GM23338 (cell line): ENCODE measurements around the gene SH3RF2. TPM values are rescaled to one million over a fixed set of nuclear protein-coding genes. Genes with fewer than 3 reads are reported as not detected.

ENCODE experiments used
- ATAC-seq: fragments of 200-7000 bp; cut with Tn5 transposase; 3 replicates; pipeline ENCODE4 v1.9.1; 2020
- DNase-seq: peaks from one replicate; pipeline ENCODE4 v3.0.0-alpha.2; 2015; ENCODE audit warnings: low spot score
- H2AFZ ChIP-seq: fragments of 200-600 bp; sonication (generic); 2 replicates; pipeline ENCODE4 v1.8.0; 2016; ENCODE audit warnings: antibody characterized with exemption, mild to moderate bottlenecking, moderate library complexity
- H3F3A ChIP-seq: fragments of 200-600 bp; sonication (generic); replicated peaks from 2 replicates; pipeline ENCODE4 v1.8.0; 2017; ENCODE audit warnings: antibody characterized with exemption, mixed run types, low read depth
- H3K27ac ChIP-seq: fragments of 200-600 bp; sonication (generic); 2 replicates; pipeline ENCODE4 v1.6.1; 2016; ENCODE audit warnings: low read depth
- H3K27me3 ChIP-seq: fragments of 200-600 bp; sonication (generic); 2 replicates; pipeline ENCODE4 v1.8.0; 2016; ENCODE audit warnings: mild to moderate bottlenecking, mixed run types, moderate library complexity; ENCODE audit not compliant: insufficient read depth
- H3K36me3 ChIP-seq: fragments of 200-600 bp; sonication (generic); 2 replicates; pipeline ENCODE4 v1.8.0; 2016; ENCODE audit warnings: mild to moderate bottlenecking; ENCODE audit not compliant: insufficient read depth
- H3K4me1 ChIP-seq: fragments of 200-600 bp; sonication (generic); 2 replicates; pipeline ENCODE4 v1.8.0; 2016; ENCODE audit warnings: mild to moderate bottlenecking, moderate library complexity; ENCODE audit not compliant: insufficient read depth
- H3K4me2 ChIP-seq: fragments of 200-600 bp; sonication (generic); 2 replicates; pipeline ENCODE4 v1.7.1; 2017; ENCODE audit warnings: mixed run types
- H3K4me3 ChIP-seq: fragments of 200-600 bp; sonication (generic); 2 replicates; pipeline ENCODE4 v1.6.1; 2016; ENCODE audit warnings: mixed run types
- H3K79me2 ChIP-seq: fragments of 200-600 bp; sonication (generic); replicated peaks from 2 replicates; pipeline ENCODE4 v1.8.0; 2017; ENCODE audit warnings: mild to moderate bottlenecking; ENCODE audit not compliant: insufficient read depth
- H3K9me2 ChIP-seq: fragments of 200-600 bp; sonication (generic); 2 replicates; pipeline ENCODE4 v1.8.0; 2017; ENCODE audit not compliant: insufficient read depth
- H4K20me1 ChIP-seq: fragments of 200-600 bp; sonication (generic); replicated peaks from 2 replicates; pipeline ENCODE4 v1.8.0; 2017; ENCODE audit warnings: mild to moderate bottlenecking; ENCODE audit not compliant: insufficient read depth
- H3K27ac Mint-ChIP-seq: 2 replicates; pipeline ENCODE4 v1.8.0; 2020; ENCODE audit warnings: inconsistent platforms, mild to moderate bottlenecking, moderate library complexity, mixed read lengths
- H3K27me3 Mint-ChIP-seq: 3 replicates; pipeline ENCODE4 v1.8.0; 2022; ENCODE audit warnings: low read depth, mild to moderate bottlenecking, moderate library complexity, mixed read lengths, inconsistent platforms; ENCODE audit not compliant: insufficient read depth, poor library complexity
- H3K36me3 Mint-ChIP-seq: 3 replicates; pipeline ENCODE4 v1.8.0; 2021; ENCODE audit warnings: low read depth, mild to moderate bottlenecking, inconsistent platforms, moderate library complexity, mixed read lengths
- H3K4me1 Mint-ChIP-seq: 3 replicates; pipeline ENCODE4 v1.8.0; 2020; ENCODE audit warnings: mild to moderate bottlenecking, inconsistent platforms, mixed read lengths
- H3K4me3 Mint-ChIP-seq: 3 replicates; pipeline ENCODE4 v1.8.0; 2021; ENCODE audit warnings: moderate library complexity, mild to moderate bottlenecking, inconsistent platforms, mixed read lengths
- H3K9me3 Mint-ChIP-seq: 3 replicates; pipeline ENCODE4 v1.8.0; 2020; ENCODE audit warnings: moderate library complexity, mild to moderate bottlenecking, inconsistent platforms, mixed read lengths
- CREB1 ChIP-seq: fragments of 250-450 bp; sonication (Bioruptor Pico); IDR thresholded peaks from 2 replicates; pipeline ENCODE4 v1.5.0; 2020; ENCODE audit warnings: low read depth, mild to moderate bottlenecking, moderate library complexity
- EZH2 ChIP-seq: fragments of 200-600 bp; sonication (generic); IDR thresholded peaks from one replicate; pipeline ENCODE4 v1.8.0; 2017; ENCODE audit warnings: antibody characterized with exemption, mild to moderate bottlenecking, low read depth; ENCODE audit not compliant: unreplicated experiment
- JUNB ChIP-seq: IDR thresholded peaks from one replicate; pipeline ENCODE4 v1.6.1; 2016; ENCODE audit warnings: antibody characterized with exemption; ENCODE audit not compliant: unreplicated experiment
- NANOG ChIP-seq: IDR thresholded peaks from 2 replicates; pipeline ENCODE4 v1.6.1; 2016; ENCODE audit warnings: antibody characterized with exemption, borderline replicate concordance
- POLR2AphosphoS5 ChIP-seq: IDR thresholded peaks from 2 replicates; pipeline ENCODE4 v1.6.1; 2016; ENCODE audit warnings: antibody characterized with exemption, low read depth
- STAT1 ChIP-seq: IDR thresholded peaks from one replicate; pipeline ENCODE4 v1.6.1; 2016; ENCODE audit warnings: antibody characterized with exemption; ENCODE audit not compliant: unreplicated experiment
- ZNF114 ChIP-seq: fragments of 250-450 bp; sonication (Bioruptor Pico); IDR thresholded peaks from 2 replicates; pipeline ENCODE4 v1.5.0; 2020; ENCODE audit warnings: mild to moderate bottlenecking, moderate library complexity
- ZNF331 ChIP-seq: fragments of 250-450 bp; sonication (Bioruptor Pico); IDR thresholded peaks from 2 replicates; pipeline ENCODE4 v1.5.0; 2020; ENCODE audit warnings: low read depth, mild to moderate bottlenecking, moderate library complexity
- polyA plus RNA-seq: library from polyadenylated mRNA; unstranded; fragments of >200 nt; fragmentation: Nextera tagmentation; extraction: Ambion mirVana; gene quantifications from 2 replicates; pipeline ENCODE4 v1.2.1, GENCODE V29; 2016
- total RNA-seq: library from RNA; depleted of rRNA; stranded (reverse); fragments of >200 nt; shearing (Covaris generic); gene quantifications from 2 replicates; pipeline ENCODE4 v1.2.3, GENCODE V29; 2014
- TF ChIP-seq, protein P1 (sequence below): IDR thresholded peaks from 2 replicates; pipeline ENCODE4 v1.6.1; 2016; ENCODE audit warnings: antibody characterized with exemption
- TF ChIP-seq, protein P2 (sequence below): fragments of 250-450 bp; sonication (Bioruptor Pico); IDR thresholded peaks from 2 replicates; pipeline ENCODE4 v1.5.0; 2020; ENCODE audit warnings: mild to moderate bottlenecking, moderate library complexity
- TF ChIP-seq, protein P3 (sequence below), 2 experiments: fragments of 200-600 bp in 1 of 2; sonication (generic) in 1 of 2; conservative IDR thresholded peaks; 2 replicates each; pipeline versions ENCODE4 v1.5.1 to v1.6.1; 2016 to 2017; ENCODE audit warnings: antibody characterized with exemption in 2 of 2, low read depth in 2 of 2, mild to moderate bottlenecking in 2 of 2, moderate library complexity in 1 of 2
- TF ChIP-seq, protein P4 (sequence below): IDR thresholded peaks from one replicate; pipeline ENCODE4 v1.6.1; 2018; ENCODE audit warnings: antibody characterized with exemption; ENCODE audit not compliant: unreplicated experiment

SH3RF2 gene
- total and polyA plus RNA-seq, 2 experiments from 2014 or later, result 1.7 to 2.4 TPM

DNA sequence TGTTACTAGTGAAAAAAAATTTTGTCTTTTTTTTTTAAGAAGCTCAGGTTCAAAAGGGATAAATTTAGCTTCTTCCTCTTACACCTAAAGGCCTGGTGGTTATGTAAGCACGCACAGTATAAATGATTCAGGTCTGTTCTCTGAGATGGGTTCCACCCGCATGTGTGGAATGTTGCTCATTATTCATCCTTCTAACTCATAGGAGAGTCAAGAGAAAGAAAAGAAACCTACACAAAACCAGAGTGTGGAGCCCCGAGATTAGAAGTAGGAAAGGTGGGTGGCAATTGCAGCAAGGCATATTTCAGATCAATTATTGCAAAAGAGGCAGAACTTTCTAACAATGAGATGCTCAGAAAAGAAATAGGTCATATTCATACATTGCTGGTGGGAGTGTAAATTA is 155.5 kb downstream of the SH3RF2 start:
- Mint-ChIP-seq H3K4me3 (no peak overlapping the region), H3K36me3 (no peaks in the 10 kb centered on the region), H3K9me3 (no peaks in the 10 kb centered on the region; the same call in 2 of the 3 replicates), H3K27ac (no peak overlapping the region), H3K27me3 (peaks cover 9% of the 10 kb centered on the region), H3K4me1 (no peaks in the 10 kb centered on the region)
- no peak for ATAC-seq
- Histone ChIP-seq H4K20me1 (no peaks in the 10 kb centered on the region), H2AFZ (no peak overlapping the region), H3F3A (no peaks in the 10 kb centered on the region), H3K4me2 (no peak overlapping the region), H3K4me1 (no peaks in the 10 kb centered on the region), H3K27ac (no peak overlapping the region), H3K36me3 (no peaks in the 10 kb centered on the region), H3K27me3 (no peaks in the 10 kb centered on the region), H3K4me3 (no peak overlapping the region), H3K79me2 (no peaks in the 10 kb centered on the region), H3K9me2 (no peaks in the 10 kb centered on the region)
- DNase-seq, result no peak
- TF ChIP-seq, protein P1, sequence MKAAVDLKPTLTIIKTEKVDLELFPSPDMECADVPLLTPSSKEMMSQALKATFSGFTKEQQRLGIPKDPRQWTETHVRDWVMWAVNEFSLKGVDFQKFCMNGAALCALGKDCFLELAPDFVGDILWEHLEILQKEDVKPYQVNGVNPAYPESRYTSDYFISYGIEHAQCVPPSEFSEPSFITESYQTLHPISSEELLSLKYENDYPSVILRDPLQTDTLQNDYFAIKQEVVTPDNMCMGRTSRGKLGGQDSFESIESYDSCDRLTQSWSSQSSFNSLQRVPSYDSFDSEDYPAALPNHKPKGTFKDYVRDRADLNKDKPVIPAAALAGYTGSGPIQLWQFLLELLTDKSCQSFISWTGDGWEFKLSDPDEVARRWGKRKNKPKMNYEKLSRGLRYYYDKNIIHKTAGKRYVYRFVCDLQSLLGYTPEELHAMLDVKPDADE, result no peak
- TF ChIP-seq, protein P2, sequence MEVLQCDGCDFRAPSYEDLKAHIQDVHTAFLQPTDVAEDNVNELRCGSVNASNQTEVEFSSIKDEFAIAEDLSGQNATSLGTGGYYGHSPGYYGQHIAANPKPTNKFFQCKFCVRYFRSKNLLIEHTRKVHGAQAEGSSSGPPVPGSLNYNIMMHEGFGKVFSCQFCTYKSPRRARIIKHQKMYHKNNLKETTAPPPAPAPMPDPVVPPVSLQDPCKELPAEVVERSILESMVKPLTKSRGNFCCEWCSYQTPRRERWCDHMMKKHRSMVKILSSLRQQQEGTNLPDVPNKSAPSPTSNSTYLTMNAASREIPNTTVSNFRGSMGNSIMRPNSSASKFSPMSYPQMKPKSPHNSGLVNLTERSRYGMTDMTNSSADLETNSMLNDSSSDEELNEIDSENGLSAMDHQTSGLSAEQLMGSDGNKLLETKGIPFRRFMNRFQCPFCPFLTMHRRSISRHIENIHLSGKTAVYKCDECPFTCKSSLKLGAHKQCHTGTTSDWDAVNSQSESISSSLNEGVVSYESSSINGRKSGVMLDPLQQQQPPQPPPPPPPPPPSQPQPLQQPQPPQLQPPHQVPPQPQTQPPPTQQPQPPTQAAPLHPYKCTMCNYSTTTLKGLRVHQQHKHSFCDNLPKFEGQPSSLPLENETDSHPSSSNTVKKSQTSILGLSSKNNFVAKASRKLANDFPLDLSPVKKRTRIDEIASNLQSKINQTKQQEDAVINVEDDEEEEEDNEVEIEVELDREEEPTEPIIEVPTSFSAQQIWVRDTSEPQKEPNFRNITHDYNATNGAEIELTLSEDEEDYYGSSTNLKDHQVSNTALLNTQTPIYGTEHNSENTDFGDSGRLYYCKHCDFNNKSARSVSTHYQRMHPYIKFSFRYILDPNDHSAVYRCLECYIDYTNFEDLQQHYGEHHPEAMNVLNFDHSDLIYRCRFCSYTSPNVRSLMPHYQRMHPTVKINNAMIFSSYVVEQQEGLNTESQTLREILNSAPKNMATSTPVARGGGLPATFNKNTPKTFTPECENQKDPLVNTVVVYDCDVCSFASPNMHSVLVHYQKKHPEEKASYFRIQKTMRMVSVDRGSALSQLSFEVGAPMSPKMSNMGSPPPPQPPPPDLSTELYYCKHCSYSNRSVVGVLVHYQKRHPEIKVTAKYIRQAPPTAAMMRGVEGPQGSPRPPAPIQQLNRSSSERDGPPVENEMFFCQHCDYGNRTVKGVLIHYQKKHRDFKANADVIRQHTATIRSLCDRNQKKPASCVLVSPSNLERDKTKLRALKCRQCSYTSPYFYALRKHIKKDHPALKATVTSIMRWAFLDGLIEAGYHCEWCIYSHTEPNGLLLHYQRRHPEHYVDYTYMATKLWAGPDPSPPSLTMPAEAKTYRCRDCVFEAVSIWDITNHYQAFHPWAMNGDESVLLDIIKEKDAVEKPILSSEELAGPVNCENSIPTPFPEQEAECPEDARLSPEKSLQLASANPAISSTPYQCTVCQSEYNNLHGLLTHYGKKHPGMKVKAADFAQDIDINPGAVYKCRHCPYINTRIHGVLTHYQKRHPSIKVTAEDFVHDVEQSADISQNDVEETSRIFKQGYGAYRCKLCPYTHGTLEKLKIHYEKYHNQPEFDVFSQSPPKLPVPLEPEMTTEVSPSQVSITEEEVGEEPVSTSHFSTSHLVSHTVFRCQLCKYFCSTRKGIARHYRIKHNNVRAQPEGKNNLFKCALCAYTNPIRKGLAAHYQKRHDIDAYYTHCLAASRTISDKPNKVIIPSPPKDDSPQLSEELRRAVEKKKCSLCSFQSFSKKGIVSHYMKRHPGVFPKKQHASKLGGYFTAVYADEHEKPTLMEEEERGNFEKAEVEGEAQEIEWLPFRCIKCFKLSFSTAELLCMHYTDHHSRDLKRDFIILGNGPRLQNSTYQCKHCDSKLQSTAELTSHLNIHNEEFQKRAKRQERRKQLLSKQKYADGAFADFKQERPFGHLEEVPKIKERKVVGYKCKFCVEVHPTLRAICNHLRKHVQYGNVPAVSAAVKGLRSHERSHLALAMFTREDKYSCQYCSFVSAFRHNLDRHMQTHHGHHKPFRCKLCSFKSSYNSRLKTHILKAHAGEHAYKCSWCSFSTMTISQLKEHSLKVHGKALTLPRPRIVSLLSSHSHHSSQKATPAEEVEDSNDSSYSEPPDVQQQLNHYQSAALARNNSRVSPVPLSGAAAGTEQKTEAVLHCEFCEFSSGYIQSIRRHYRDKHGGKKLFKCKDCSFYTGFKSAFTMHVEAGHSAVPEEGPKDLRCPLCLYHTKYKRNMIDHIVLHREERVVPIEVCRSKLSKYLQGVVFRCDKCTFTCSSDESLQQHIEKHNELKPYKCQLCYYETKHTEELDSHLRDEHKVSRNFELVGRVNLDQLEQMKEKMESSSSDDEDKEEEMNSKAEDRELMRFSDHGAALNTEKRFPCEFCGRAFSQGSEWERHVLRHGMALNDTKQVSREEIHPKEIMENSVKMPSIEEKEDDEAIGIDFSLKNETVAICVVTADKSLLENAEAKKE, result no peak
- TF ChIP-seq POLR2AphosphoS5 (no peak), ZNF331 (CRISPR knock-in tag) (no peak), ZNF114 (CRISPR knock-in tag) (no peak), STAT1 (no peak), EZH2 (no peak), CREB1 (CRISPR knock-in tag) (no peak), NANOG (no peak), JUNB (no peak)
- TF ChIP-seq, protein P3, sequence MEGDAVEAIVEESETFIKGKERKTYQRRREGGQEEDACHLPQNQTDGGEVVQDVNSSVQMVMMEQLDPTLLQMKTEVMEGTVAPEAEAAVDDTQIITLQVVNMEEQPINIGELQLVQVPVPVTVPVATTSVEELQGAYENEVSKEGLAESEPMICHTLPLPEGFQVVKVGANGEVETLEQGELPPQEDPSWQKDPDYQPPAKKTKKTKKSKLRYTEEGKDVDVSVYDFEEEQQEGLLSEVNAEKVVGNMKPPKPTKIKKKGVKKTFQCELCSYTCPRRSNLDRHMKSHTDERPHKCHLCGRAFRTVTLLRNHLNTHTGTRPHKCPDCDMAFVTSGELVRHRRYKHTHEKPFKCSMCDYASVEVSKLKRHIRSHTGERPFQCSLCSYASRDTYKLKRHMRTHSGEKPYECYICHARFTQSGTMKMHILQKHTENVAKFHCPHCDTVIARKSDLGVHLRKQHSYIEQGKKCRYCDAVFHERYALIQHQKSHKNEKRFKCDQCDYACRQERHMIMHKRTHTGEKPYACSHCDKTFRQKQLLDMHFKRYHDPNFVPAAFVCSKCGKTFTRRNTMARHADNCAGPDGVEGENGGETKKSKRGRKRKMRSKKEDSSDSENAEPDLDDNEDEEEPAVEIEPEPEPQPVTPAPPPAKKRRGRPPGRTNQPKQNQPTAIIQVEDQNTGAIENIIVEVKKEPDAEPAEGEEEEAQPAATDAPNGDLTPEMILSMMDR (conservative IDR thresholded peaks at IDR 0.05; ENCODE audit: low read depth in 2 of 2), result no peak
- TF ChIP-seq, protein P4, sequence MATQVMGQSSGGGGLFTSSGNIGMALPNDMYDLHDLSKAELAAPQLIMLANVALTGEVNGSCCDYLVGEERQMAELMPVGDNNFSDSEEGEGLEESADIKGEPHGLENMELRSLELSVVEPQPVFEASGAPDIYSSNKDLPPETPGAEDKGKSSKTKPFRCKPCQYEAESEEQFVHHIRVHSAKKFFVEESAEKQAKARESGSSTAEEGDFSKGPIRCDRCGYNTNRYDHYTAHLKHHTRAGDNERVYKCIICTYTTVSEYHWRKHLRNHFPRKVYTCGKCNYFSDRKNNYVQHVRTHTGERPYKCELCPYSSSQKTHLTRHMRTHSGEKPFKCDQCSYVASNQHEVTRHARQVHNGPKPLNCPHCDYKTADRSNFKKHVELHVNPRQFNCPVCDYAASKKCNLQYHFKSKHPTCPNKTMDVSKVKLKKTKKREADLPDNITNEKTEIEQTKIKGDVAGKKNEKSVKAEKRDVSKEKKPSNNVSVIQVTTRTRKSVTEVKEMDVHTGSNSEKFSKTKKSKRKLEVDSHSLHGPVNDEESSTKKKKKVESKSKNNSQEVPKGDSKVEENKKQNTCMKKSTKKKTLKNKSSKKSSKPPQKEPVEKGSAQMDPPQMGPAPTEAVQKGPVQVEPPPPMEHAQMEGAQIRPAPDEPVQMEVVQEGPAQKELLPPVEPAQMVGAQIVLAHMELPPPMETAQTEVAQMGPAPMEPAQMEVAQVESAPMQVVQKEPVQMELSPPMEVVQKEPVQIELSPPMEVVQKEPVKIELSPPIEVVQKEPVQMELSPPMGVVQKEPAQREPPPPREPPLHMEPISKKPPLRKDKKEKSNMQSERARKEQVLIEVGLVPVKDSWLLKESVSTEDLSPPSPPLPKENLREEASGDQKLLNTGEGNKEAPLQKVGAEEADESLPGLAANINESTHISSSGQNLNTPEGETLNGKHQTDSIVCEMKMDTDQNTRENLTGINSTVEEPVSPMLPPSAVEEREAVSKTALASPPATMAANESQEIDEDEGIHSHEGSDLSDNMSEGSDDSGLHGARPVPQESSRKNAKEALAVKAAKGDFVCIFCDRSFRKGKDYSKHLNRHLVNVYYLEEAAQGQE, result no peak
